GM18502 (cell line): ENCODE data around the gene CUTA.
A peak's percentile ranks its signal among the peaks of the same experiment; 100 is the strongest.
"Not testable (repeated sequence)": the region's sequence is repeated elsewhere in the genome, so short reads cannot be mapped to it uniquely, and the experiment has no call there.

ENCODE experiments used
- ATAC-seq: cut with Tn5 transposase; IDR thresholded peaks from one replicate; pipeline ENCODE4 v1.9.1; 2021; ENCODE audit warnings: mild to moderate bottlenecking; ENCODE audit not compliant: unreplicated experiment, poor library complexity

Gene CUTA

GRCh38 chr6:33407132-33407718, 10.7 kb downstream of the CUTA start:
- no peak for ATAC-seq

GRCh38 chr6:33406126-33406525, 11.8 kb downstream of the CUTA start:
- no peak for ATAC-seq

- ATAC-seq, result no peak
Observed at GRCh38 chr6:33405386-33405940, 12.4 kb downstream of the CUTA start.

GRCh38 chr6:33404884-33405283, 13.0 kb downstream of the CUTA start:
- ATAC-seq, result no peak

GRCh38 chr6:33399881-33400280, 18.0 kb downstream of the CUTA start:
- not testable (repeated sequence) for ATAC-seq

- not testable (repeated sequence) for ATAC-seq
Observed at GRCh38 chr6:33398601-33399000, 19.3 kb downstream of the CUTA start.

- ATAC-seq, result no peak
Observed at GRCh38 chr6:33397541-33397940, 20.4 kb downstream of the CUTA start.

GRCh38 chr6:33392979-33393378, 24.9 kb downstream of the CUTA start:
- ATAC-seq, result no peak

- no peak for ATAC-seq
Observed at GRCh38 chr6:33392595-33392948, 25.3 kb downstream of the CUTA start.

- ATAC-seq, result peak; percentile 19
Observed at GRCh38 chr6:33391922-33392594, 25.8 kb downstream of the CUTA start.

- ATAC-seq, result peak; percentile 86
Observed at GRCh38 chr6:33391278-33391921, 26.5 kb downstream of the CUTA start, which contains the start of gene KIFC1. TSS of gene KIFC1 (plus strand) at chr6:33391823. CDS start at chr6:33391986, 163 bp downstream.

- ATAC-seq, result no peak
Observed at GRCh38 chr6:33390767-33391277, 27.1 kb downstream of the CUTA start.

- ATAC-seq, result no peak
Observed at GRCh38 chr6:33390173-33390572, 27.7 kb downstream of the CUTA start.

GRCh38 chr6:33384581-33385020, 33.3 kb downstream of the CUTA start:
- ATAC-seq, result no peak

GRCh38 chr6:33383427-33384185, 34.3 kb downstream of the CUTA start:
- no peak for ATAC-seq

GRCh38 chr6:33380272-33380981, 37.5 kb downstream of the CUTA start:
- ATAC-seq, result no peak

- not testable (repeated sequence) for ATAC-seq
Observed at GRCh38 chr6:33379184-33379583, 38.7 kb downstream of the CUTA start.

- ATAC-seq, result no peak
Observed at GRCh38 chr6:33377171-33377570, 40.7 kb downstream of the CUTA start.

- ATAC-seq, result no peak
Observed at GRCh38 chr6:33375143-33375671, 42.7 kb downstream of the CUTA start.
